Suprapubic skin (tissue), 4 donors: ENCODE data around the gene TMUB1. TPM values are rescaled to one million over a fixed set of nuclear protein-coding genes. Genes with fewer than 3 reads are reported as not detected.

Experiments used
- DNase-seq, 2 donors: peaks; one replicate each; pipeline ENCODE4 v3.0.0-alpha.2; 2019; ENCODE audit warnings: low spot score in 2 of 2
- H3K27ac ChIP-seq: fragments of 200-600 bp; sonication (generic); one replicate; pipeline ENCODE4 v1.5.1; 2019
- H3K27me3 ChIP-seq: fragments of 200-600 bp; sonication (generic); one replicate; pipeline ENCODE4 v1.5.1; 2019
- H3K36me3 ChIP-seq: fragments of 200-600 bp; sonication (generic); one replicate; pipeline ENCODE4 v1.5.1; 2019
- H3K4me1 ChIP-seq: fragments of 200-600 bp; sonication (generic); one replicate; pipeline ENCODE4 v1.5.1; 2019
- H3K4me3 ChIP-seq: fragments of 200-600 bp; sonication (generic); one replicate; pipeline ENCODE4 v1.5.1; 2019; ENCODE audit warnings: mild to moderate bottlenecking
- H3K9me3 ChIP-seq: fragments of 200-600 bp; sonication (generic); one replicate; pipeline ENCODE4 v1.5.1; 2019
- EP300 ChIP-seq: sonication (generic); formaldehyde crosslinking; IDR thresholded peaks from one replicate; pipeline ENCODE4 v1.6.1; 2017; ENCODE audit warnings: antibody characterized with exemption
- POLR2A ChIP-seq, 2 donors: fragments of 450-650 bp; IDR thresholded peaks; one replicate each; pipeline ENCODE4 v1.6.1; 2017; ENCODE audit warnings: antibody characterized with exemption in 2 of 2, mild to moderate bottlenecking in 2 of 2, moderate library complexity in 2 of 2
- POLR2AphosphoS5 ChIP-seq, 3 donors: sonication (generic); formaldehyde crosslinking; IDR thresholded peaks; one replicate each; pipeline ENCODE4 v1.6.1; 2017; ENCODE audit warnings: antibody characterized with exemption in 3 of 3
- WGBS: methylation state at CpG from one replicate; pipeline ENCODE4 v1.1.5; 2018; 5-methylcytosine and 5-hydroxymethylcytosine counted together
- total RNA-seq, 4 donors: library from RNA; depleted of rRNA; stranded (reverse); fragments of >200 nt; gene quantifications; one replicate each; pipeline ENCODE4 v1.1.0, GENCODE V29; 2016
- TF ChIP-seq, protein P1 (sequence below), 2 donors: fragments of 200-600 bp in 1 of 2; fragments of 450-650 bp in 1 of 2; sonication (generic) in 1 of 2; IDR thresholded peaks; one replicate each; pipeline ENCODE4 v1.5.1; 2016 to 2019; ENCODE audit warnings: antibody characterized with exemption in 2 of 2, mild to moderate bottlenecking in 1 of 2, moderate library complexity in 1 of 2

The TMUB1 gene
- total RNA-seq, 4 donors from 2014 or later = 32.5 to 50.3 (median 45.7) TPM

GRCh38 chr7:151129960-151130591, 46.8 kb upstream of the TMUB1 start:
- no peaks in the 10 kb centered on the region for H3K9me3 ChIP-seq
- 83% methylated on average over 9 of the region's 9 CpGs for WGBS
- no peak overlapping the region for H3K4me3 ChIP-seq
- no peak for DNase-seq
- no peak overlapping the region for H3K27ac ChIP-seq
- no peak for TF ChIP-seq POLR2AphosphoS5 (IDR thresholded peaks at IDR 0.05)
- TF ChIP-seq EP300 = no peak
- TF ChIP-seq, protein P1, sequence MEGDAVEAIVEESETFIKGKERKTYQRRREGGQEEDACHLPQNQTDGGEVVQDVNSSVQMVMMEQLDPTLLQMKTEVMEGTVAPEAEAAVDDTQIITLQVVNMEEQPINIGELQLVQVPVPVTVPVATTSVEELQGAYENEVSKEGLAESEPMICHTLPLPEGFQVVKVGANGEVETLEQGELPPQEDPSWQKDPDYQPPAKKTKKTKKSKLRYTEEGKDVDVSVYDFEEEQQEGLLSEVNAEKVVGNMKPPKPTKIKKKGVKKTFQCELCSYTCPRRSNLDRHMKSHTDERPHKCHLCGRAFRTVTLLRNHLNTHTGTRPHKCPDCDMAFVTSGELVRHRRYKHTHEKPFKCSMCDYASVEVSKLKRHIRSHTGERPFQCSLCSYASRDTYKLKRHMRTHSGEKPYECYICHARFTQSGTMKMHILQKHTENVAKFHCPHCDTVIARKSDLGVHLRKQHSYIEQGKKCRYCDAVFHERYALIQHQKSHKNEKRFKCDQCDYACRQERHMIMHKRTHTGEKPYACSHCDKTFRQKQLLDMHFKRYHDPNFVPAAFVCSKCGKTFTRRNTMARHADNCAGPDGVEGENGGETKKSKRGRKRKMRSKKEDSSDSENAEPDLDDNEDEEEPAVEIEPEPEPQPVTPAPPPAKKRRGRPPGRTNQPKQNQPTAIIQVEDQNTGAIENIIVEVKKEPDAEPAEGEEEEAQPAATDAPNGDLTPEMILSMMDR (IDR thresholded peaks at IDR 0.05) = no peak
- H3K4me1 ChIP-seq = peaks cover 20% of the 10 kb centered on the region
- H3K36me3 ChIP-seq = peaks cover 84% of the 10 kb centered on the region
- H3K27me3 ChIP-seq = no peaks in the 10 kb centered on the region

- Histone ChIP-seq H3K9me3 (no peaks in the 10 kb centered on the region), H3K27me3 (no peaks in the 10 kb centered on the region), H3K4me1 (peaks cover 28% of the 10 kb centered on the region), H3K27ac (no peak overlapping the region), H3K4me3 (no peak overlapping the region), H3K36me3 (peaks cover 82% of the 10 kb centered on the region)
- DNase-seq = no peak
- TF ChIP-seq EP300 (no peak), POLR2A (IDR thresholded peaks at IDR 0.05) (no peak), POLR2AphosphoS5 (IDR thresholded peaks at IDR 0.05) (no peak)
- TF ChIP-seq, protein P1 (IDR thresholded peaks at IDR 0.05) = no peak
- WGBS = 79% methylated on average over 16 of the region's 28 CpGs
Observed at GRCh38 chr7:151129117-151129959, 46.0 kb upstream of the TMUB1 start.

GRCh38 chr7:151128716-151129115, 45.4 kb upstream of the TMUB1 start:
- no peaks in the 10 kb centered on the region for H3K27me3 ChIP-seq
- H3K36me3 ChIP-seq = peaks cover 79% of the 10 kb centered on the region
- TF ChIP-seq, protein P1 (IDR thresholded peaks at IDR 0.05) = no peak
- no peak for TF ChIP-seq EP300
- no peak for TF ChIP-seq POLR2AphosphoS5 (IDR thresholded peaks at IDR 0.05)
- no peak for TF ChIP-seq POLR2A (IDR thresholded peaks at IDR 0.05)
- H3K9me3 ChIP-seq = no peaks in the 10 kb centered on the region
- DNase-seq = no peak
- H3K4me3 ChIP-seq = no peak overlapping the region
- H3K4me1 ChIP-seq = peaks cover 31% of the 10 kb centered on the region
- 82% methylated on average over 8 of the region's 8 CpGs for WGBS
- no peak overlapping the region for H3K27ac ChIP-seq

DNA sequence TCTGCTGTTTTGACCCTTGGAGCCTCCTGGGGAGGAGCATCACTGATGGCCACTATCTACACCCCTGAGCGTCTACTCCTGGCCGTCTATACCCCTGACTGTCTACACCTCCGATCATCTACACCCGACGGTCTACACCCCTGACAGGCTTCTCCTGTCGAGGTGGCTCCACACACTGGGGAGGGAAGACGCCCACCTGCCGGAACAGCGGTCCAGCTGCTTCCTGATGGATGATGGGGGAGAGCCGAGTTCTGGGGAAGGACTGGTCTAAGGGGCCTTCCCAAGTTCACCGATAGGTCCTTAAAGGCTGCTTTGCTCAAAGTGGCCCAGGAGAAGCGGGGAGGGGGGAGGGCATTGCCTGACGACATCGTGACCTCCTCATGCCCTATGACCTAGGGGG, 44.9 kb upstream of the TMUB1 start:
- 84% methylated on average over 14 of the region's 14 CpGs for WGBS

More for the DNA sequence above, 44.9 kb upstream of the TMUB1 start:
- peaks cover 78% of the 10 kb centered on the region for H3K36me3 ChIP-seq
- H3K27me3 ChIP-seq = no peaks in the 10 kb centered on the region
- H3K4me3 ChIP-seq = no peak overlapping the region
- no peak overlapping the region for H3K27ac ChIP-seq
- DNase-seq = no peak
- H3K9me3 ChIP-seq = no peaks in the 10 kb centered on the region
- TF ChIP-seq POLR2A (IDR thresholded peaks at IDR 0.05) (no peak), EP300 (no peak), POLR2AphosphoS5 (IDR thresholded peaks at IDR 0.05) (no peak)
- TF ChIP-seq, protein P1 (IDR thresholded peaks at IDR 0.05) = no peak
- peaks cover 31% of the 10 kb centered on the region for H3K4me1 ChIP-seq
